ENCODE measurements around the gene LACTB.

The LACTB gene

GRCh38 chr15:63157891-63158431 is 36.3 kb downstream of the LACTB start:
- TF ChIP-seq CTCF (IDR thresholded peaks at IDR 0.05; ENCODE audit: control insufficient read depth, extremely low read depth, insufficient read depth), result no peak
- no peak for DNase-seq (ENCODE audit: low read depth)
- H3K4me3 ChIP-seq (ENCODE audit: low read depth, low read length), result peak overlapping the region; percentile 60

GRCh38 chr15:63160638-63161037 is 39.0 kb downstream of the LACTB start:
- no peak overlapping the region for H3K4me3 ChIP-seq (ENCODE audit: low read depth, low read length)
- no peak for DNase-seq (ENCODE audit: low read depth)
- TF ChIP-seq CTCF (IDR thresholded peaks at IDR 0.05; ENCODE audit: control insufficient read depth, extremely low read depth, insufficient read depth), result no peak

- H3K4me3 ChIP-seq (ENCODE audit: low read depth, low read length), result no peak overlapping the region
- DNase-seq (ENCODE audit: low read depth), result no peak
- TF ChIP-seq CTCF (IDR thresholded peaks at IDR 0.05; ENCODE audit: control insufficient read depth, extremely low read depth, insufficient read depth), result no peak
Measured at GRCh38 chr15:63163217-63163616, 41.6 kb downstream of the LACTB start.

- no peak for DNase-seq (ENCODE audit: low read depth)
- no peak overlapping the region for H3K4me3 ChIP-seq (ENCODE audit: low read depth, low read length)
- TF ChIP-seq CTCF (IDR thresholded peaks at IDR 0.05; ENCODE audit: control insufficient read depth, extremely low read depth, insufficient read depth), result no peak
Measured at GRCh38 chr15:63165166-63165859, 43.7 kb downstream of the LACTB start.

GRCh38 chr15:63166219-63166618 is 44.6 kb downstream of the LACTB start:
- DNase-seq (ENCODE audit: low read depth), result no peak
- 0 out of 2 replicates have a peak, but pooled peaks have one; percentile 2 for TF ChIP-seq CTCF (IDR thresholded peaks at IDR 0.05; ENCODE audit: control insufficient read depth, extremely low read depth, insufficient read depth)
- H3K4me3 ChIP-seq (ENCODE audit: low read depth, low read length), result no peak overlapping the region

GRCh38 chr15:63169788-63170187 is 48.1 kb downstream of the LACTB start:
- DNase-seq (ENCODE audit: low read depth), result no peak
- H3K4me3 ChIP-seq (ENCODE audit: low read depth, low read length), result no peak overlapping the region
- no peak for TF ChIP-seq CTCF (IDR thresholded peaks at IDR 0.05; ENCODE audit: control insufficient read depth, extremely low read depth, insufficient read depth)

GRCh38 chr15:63172376-63172775 is 50.7 kb downstream of the LACTB start:
- TF ChIP-seq CTCF (IDR thresholded peaks at IDR 0.05; ENCODE audit: control insufficient read depth, extremely low read depth, insufficient read depth), result no peak
- no peak for DNase-seq (ENCODE audit: low read depth)
- no peak overlapping the region for H3K4me3 ChIP-seq (ENCODE audit: low read depth, low read length)
